ENCODE results near the gene AP1AR. TPM values are rescaled to one million over a fixed set of nuclear protein-coding genes. Genes with fewer than 3 reads are reported as not detected.

AP1AR gene
- total and polyA plus RNA-seq, 2 of the 8 experiments (the other 6 are each of a cell fraction or from before 2014, with no cell fraction given) = 5.3 to 27.7 TPM

GRCh38 chr4:112184438-112184837 is 47.1 kb upstream of the AP1AR start (continued):
- no peak for TF ChIP-seq SAP30 (IDR thresholded peaks at IDR 0.05; ENCODE audit: insufficient read depth, insufficient replicate concordance, low read length)
